PC-9 (cell line): ENCODE results near the gene MAGEA9B.
"Not testable (repeated sequence)": the region's sequence is repeated elsewhere in the genome, so short reads cannot be mapped to it uniquely, and the experiment has no call there.

Source experiments
- EZH2 ChIP-seq: fragments of 200-600 bp; sonication (generic); IDR thresholded peaks from 2 replicates; pipeline ENCODE4 v1.8.0; 2017; ENCODE audit warnings: antibody characterized with exemption, low read depth
- TF ChIP-seq, protein P1 (sequence below): fragments of 200-600 bp; sonication (generic); conservative IDR thresholded peaks from 2 replicates; pipeline ENCODE4 v1.6.1; 2017; ENCODE audit warnings: mixed run types, antibody characterized with exemption, mild to moderate bottlenecking, moderate library complexity

GRCh38 chrX:149546962-149547361 is 40.3 kb downstream of the MAGEA9B start:
- TF ChIP-seq, protein P1, sequence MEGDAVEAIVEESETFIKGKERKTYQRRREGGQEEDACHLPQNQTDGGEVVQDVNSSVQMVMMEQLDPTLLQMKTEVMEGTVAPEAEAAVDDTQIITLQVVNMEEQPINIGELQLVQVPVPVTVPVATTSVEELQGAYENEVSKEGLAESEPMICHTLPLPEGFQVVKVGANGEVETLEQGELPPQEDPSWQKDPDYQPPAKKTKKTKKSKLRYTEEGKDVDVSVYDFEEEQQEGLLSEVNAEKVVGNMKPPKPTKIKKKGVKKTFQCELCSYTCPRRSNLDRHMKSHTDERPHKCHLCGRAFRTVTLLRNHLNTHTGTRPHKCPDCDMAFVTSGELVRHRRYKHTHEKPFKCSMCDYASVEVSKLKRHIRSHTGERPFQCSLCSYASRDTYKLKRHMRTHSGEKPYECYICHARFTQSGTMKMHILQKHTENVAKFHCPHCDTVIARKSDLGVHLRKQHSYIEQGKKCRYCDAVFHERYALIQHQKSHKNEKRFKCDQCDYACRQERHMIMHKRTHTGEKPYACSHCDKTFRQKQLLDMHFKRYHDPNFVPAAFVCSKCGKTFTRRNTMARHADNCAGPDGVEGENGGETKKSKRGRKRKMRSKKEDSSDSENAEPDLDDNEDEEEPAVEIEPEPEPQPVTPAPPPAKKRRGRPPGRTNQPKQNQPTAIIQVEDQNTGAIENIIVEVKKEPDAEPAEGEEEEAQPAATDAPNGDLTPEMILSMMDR: not testable (repeated sequence)
- not testable (repeated sequence) for TF ChIP-seq EZH2
